OCI-LY1 (cell line): Measurements from ENCODE around the gene SLC25A25.

Experiments used
- EZH2 ChIP-seq: fragments of 200-600 bp; sonication (generic), shearing (Covaris generic); IDR thresholded peaks from 2 replicates; pipeline ENCODE4 v1.8.0; 2017; ENCODE audit warnings: borderline replicate concordance, mixed run types, mild to moderate bottlenecking, antibody characterized with exemption, low read length, moderate library complexity, mixed read lengths
- TF ChIP-seq, protein P1 (sequence below): fragments of 200-600 bp; sonication (generic), shearing (Covaris generic); IDR thresholded peaks from 2 replicates; pipeline ENCODE4 v1.5.1; 2017; ENCODE audit warnings: mild to moderate bottlenecking, antibody characterized with exemption, low read length, moderate library complexity, mixed read lengths

GRCh38 chr9:128085943-128086342 lies 17.9 kb downstream of the SLC25A25 start:
- TF ChIP-seq, protein P1, sequence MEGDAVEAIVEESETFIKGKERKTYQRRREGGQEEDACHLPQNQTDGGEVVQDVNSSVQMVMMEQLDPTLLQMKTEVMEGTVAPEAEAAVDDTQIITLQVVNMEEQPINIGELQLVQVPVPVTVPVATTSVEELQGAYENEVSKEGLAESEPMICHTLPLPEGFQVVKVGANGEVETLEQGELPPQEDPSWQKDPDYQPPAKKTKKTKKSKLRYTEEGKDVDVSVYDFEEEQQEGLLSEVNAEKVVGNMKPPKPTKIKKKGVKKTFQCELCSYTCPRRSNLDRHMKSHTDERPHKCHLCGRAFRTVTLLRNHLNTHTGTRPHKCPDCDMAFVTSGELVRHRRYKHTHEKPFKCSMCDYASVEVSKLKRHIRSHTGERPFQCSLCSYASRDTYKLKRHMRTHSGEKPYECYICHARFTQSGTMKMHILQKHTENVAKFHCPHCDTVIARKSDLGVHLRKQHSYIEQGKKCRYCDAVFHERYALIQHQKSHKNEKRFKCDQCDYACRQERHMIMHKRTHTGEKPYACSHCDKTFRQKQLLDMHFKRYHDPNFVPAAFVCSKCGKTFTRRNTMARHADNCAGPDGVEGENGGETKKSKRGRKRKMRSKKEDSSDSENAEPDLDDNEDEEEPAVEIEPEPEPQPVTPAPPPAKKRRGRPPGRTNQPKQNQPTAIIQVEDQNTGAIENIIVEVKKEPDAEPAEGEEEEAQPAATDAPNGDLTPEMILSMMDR, result no peak
- TF ChIP-seq EZH2, result no peak
